GM12874 (cell line): Measurements from ENCODE around the gene ZNF157.

Source experiments
- CTCF ChIP-seq: IDR thresholded peaks from 2 replicates; pipeline ENCODE4 v1.5.1; 2011; ENCODE audit warnings: low read depth, mild to moderate bottlenecking, control low read depth, low read length, moderate library complexity; ENCODE audit not compliant: insufficient read depth

Gene ZNF157

GRCh38 chrX:47370278-47370677 lies at the start of gene ZNF157:
Gene ZNF157, plus strand, starts transcription at chrX:47370578. Its CDS starts 91 bp downstream, at chrX:47370669.
- no peak for TF ChIP-seq CTCF

DNA sequence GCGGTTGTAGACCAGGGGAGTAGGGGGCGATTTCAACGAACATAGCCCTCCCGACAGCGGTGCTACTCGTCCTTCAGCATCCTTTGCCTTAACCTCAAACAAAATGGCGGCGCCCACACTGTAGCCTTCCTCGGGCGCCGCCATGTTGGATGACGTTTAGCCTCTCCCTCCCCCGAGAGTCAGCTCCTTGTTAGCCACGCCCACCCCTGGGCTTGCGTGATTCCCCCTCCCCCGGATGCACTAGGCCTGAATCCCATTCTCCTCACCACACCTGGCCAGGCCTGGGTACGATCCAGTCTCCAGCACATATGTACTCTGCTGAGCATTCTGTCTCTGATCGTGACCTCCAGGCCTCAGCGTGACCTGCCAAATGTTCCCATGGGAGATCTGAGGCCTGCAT lies 49.0 kb upstream of the ZNF157 start:
- no peak for TF ChIP-seq CTCF

- no peak for TF ChIP-seq CTCF
These were observed 48.5 kb upstream of the ZNF157 start for GRCh38 chrX:47321823-47322371.

- no peak for TF ChIP-seq CTCF
These were observed 42.5 kb upstream of the ZNF157 start for GRCh38 chrX:47327902-47328301.

DNA sequence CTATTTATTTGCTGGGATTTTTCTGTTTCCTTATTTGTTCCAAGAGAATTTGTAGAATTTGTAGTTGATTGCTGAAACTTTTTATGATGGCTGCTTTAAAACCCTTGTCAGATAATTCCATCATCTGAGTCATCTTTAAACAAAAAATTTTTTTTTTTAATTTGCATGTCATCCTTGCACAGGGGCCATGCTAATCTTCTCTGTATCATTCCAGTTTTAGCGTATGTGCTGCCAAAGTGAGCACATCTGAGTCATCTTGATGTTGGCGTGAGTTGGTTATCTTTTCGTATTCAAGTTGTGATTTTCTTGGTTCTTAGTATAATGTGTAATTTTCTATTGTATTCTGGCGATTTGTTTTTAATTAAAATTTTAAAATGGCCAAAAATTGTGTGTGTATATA lies 18.7 kb upstream of the ZNF157 start:
- TF ChIP-seq CTCF, result no peak

- no peak for TF ChIP-seq CTCF
These were observed 11.9 kb upstream of the ZNF157 start for GRCh38 chrX:47358387-47359065.

DNA sequence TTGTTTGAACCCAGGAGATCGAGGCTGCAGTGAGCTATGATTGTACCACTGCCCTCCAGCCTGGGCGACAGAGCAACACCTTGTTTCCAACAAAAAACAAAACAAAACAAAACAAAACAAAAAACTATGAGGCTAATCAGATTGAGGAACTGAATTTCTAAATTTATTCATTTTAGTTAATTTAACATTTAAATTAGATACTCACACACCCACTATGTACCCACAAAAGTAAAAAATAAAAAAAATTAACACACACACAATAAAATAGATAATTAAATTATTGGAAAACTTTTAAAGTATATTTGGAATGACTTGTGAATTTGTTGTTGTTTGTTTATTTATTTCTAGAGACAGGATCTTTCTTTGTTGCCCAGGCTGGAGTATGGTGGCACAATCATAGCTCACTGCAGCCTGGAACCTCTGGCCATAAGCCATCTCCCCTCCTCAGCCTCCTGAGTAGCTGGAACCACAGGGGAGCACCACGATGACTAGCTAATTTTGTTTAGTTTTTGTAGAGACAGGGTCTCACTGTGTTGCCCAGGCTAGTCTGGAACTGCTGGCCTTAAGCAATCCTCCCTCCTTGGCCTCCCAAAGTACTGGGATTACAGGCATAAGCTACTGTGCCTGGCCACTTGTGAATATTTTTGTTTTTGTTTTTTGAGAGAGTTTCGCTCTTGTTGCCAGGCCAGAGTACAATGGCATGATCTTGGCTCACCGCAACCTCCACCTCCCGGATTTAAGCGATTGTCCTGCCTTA lies 9.8 kb upstream of the ZNF157 start:
- TF ChIP-seq CTCF, result no peak
